ENCODE results near the gene UNC45A.
"Not testable (repeated sequence)": the region's sequence is repeated elsewhere in the genome, so short reads cannot be mapped to it uniquely, and the experiment has no call there.

The UNC45A gene, protein sequence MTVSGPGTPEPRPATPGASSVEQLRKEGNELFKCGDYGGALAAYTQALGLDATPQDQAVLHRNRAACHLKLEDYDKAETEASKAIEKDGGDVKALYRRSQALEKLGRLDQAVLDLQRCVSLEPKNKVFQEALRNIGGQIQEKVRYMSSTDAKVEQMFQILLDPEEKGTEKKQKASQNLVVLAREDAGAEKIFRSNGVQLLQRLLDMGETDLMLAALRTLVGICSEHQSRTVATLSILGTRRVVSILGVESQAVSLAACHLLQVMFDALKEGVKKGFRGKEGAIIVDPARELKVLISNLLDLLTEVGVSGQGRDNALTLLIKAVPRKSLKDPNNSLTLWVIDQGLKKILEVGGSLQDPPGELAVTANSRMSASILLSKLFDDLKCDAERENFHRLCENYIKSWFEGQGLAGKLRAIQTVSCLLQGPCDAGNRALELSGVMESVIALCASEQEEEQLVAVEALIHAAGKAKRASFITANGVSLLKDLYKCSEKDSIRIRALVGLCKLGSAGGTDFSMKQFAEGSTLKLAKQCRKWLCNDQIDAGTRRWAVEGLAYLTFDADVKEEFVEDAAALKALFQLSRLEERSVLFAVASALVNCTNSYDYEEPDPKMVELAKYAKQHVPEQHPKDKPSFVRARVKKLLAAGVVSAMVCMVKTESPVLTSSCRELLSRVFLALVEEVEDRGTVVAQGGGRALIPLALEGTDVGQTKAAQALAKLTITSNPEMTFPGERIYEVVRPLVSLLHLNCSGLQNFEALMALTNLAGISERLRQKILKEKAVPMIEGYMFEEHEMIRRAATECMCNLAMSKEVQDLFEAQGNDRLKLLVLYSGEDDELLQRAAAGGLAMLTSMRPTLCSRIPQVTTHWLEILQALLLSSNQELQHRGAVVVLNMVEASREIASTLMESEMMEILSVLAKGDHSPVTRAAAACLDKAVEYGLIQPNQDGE

GRCh38 chr15:90934949-90935751 lies at the start of gene UNC45A:
UNC45A (plus strand) TSS chr15:90935285; CDS start chr15:90935325, 40 bp downstream.
- peak; percentile 89 to 97 (median 93) for DNase-seq (ENCODE audit: low read depth in 3 of 3, low spot score in 1 of 3)

DNA sequence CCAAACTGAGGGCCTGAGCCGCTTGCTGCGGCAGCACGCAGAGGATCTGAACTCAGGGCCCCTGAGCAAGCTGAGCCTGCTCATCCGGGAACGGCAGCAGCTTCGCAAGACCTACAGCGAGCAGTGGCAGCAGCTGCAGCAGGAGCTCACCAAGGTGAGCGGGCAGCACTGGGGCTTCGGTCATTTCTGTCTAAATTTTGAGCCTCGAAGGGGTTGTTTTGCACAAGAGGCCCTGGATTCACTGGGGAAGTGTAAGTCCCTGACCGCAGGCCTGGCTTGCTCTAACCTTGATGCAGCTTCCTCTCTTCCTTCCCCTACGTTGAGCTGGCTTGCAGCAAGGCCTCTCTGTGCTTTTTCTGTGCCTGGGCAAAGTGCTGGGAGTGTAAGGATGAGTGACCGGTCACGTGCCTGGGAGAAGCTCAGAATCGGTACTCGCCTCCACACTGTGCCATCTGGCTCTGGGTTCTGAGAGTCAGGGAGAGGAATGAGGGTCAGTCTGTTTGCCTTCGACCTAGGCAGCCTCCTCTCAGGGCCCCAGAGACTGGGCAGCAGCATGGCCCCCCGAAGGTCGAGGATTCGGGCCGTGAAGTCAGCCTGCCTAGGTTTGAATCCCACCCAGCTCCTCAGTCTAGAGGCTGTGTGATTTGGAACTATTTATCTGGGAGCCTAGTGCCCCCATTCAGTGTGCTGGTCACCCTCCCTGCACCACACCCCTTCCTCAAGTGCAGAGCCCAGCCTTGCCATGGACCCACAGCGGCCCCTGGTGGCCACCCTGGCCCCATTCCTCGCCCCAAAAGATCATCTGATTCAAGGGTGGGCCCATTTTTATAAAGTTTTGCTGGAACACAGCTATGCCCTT lies 49.4 kb upstream of the UNC45A start:
- peak; percentile 47 to 86 (median 66) for DNase-seq (ENCODE audit: low read depth in 3 of 3, low spot score in 1 of 3)

DNA sequence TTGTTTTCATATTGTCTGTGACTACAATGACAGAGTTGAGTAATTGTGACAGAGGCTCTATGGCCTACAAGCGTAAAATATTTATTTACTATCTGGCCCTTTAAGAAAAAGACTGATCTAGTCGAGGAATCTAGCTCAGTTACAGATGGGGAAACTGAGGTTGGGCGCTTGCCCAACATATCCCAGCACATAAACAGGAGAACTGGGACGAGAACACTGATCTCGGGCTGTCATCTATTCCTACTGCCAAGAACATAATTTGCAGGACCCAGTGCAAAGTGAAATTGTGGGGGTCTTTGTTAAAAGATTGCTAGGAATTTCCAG lies 48.8 kb upstream of the UNC45A start:
- no peak for DNase-seq (ENCODE audit: low read depth in 3 of 3, low spot score in 1 of 3)

DNA sequence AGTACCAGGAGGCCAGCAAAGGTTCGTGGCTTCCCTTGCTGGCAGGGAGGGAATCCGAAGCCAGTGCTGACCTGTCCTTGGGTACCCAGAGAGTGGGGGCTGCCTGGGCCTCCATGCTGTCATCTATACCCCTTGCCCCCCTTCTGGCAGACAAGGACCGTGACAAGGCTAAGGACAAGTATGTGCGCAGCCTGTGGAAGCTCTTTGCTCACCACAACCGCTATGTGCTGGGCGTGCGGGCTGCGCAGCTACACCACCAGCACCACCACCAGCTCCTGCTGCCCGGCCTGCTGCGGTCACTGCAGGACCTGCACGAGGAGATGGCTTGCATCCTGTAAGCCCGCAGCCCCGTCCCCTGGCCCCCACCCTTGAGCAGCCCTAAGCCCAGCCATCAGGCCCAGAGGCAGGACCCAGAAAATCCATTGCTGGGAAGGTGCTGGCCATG lies 48.0 kb upstream of the UNC45A start:
- no peak for DNase-seq (ENCODE audit: low read depth in 3 of 3, low spot score in 1 of 3)

- no peak for DNase-seq (ENCODE audit: low read depth in 3 of 3, low spot score in 1 of 3)
Measured at GRCh38 chr15:90889313-90889730, 45.8 kb upstream of the UNC45A start.

DNA sequence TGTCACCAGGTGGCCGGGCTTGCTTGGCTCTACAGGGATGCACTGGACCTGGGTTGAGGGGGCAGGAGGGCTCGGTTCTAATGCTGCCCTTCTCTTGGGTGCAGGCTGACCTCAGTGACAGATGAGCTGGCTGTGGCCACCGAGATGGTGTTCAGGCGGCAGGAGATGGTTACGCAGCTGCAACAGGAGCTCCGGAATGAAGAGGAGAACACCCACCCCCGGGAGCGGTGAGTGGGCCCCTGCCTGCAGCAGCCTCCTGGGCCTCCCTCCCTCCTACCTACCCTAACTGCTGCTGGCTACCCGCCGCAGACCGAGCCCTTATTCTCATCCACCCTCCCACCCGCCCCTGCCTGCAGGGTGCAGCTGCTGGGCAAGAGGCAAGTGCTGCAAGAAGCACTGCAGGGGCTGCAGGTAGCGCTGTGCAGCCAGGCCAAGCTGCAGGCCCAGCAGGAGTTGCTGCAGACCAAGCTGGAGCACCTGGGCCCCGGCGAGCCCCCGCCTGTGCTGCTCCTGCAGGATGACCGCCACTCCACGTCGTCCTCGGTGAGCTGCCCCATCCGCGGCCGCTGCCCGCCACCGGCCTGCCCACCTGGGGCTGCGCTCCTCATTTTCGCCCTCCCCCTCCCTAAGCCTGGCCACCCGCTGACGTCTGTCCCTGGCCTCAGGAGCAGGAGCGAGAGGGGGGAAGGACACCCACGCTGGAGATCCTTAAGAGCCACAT lies 45.2 kb upstream of the UNC45A start:
- no peak for DNase-seq (ENCODE audit: low read depth in 3 of 3, low spot score in 1 of 3)

- DNase-seq (ENCODE audit: low read depth in 3 of 3, low spot score in 1 of 3) = no peak
Measured at GRCh38 chr15:90890839-90891238, 44.2 kb upstream of the UNC45A start.

DNA sequence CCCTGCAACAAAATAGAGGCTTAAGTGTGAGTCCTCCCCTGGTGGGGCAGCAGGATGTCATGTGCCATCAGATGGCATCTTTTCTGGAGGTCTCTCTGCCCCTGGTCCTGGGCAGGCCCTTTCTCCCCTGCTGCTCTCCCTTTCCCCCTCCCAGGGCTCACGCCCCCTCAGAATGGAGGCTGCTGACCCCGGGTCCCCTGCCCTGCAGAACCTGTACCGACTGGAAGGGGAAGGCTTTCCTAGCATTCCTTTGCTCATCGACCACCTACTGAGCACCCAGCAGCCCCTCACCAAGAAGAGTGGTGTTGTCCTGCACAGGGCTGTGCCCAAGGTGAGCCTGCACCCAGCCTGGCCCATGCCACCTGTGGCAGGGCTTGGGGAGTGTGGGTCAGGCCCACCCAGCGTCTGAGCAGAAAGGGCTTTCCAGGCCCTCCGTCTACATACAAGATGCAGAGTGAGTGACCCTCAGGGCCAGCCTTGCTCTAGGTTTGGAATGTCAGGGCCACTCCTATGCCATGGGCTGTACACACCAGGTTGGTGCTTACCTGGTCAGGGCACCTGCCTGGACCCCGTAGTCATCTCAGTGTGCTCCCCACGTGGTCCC lies 43.6 kb upstream of the UNC45A start:
- DNase-seq (ENCODE audit: low read depth in 3 of 3, low spot score in 1 of 3) = no peak

GRCh38 chr15:90892023-90892422 lies 43.1 kb upstream of the UNC45A start:
- no peak for DNase-seq (ENCODE audit: low read depth in 3 of 3, low spot score in 1 of 3)

DNA sequence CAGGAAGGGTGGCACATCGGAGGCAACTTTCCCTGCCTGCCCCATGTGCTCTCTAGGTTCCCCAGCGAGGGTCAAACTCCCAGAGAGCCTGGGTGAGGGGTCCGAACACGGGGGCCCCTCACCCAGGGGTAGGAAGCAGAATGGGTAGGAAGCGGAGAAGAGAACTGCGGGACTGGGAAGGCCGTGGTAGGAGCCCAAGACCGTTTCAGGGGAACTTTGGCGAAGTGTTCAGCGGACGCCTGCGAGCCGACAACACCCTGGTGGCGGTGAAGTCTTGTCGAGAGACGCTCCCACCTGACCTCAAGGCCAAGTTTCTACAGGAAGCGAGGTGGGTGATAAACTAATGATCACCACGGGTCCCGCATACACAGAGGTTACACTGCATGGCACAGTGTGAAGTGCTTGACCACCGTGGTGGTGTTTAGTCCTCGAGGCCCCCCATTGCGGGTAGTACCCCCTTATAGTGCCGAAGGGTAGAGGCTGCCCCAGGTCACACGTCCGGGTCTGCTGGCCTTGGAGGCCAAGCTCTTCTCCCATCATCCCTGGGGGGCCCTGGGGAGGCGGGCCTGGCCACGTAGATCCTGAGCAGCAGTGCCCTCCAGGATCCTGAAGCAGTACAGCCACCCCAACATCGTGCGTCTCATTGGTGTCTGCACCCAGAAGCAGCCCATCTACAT lies 42.4 kb upstream of the UNC45A start:
- no peak for DNase-seq (ENCODE audit: low read depth in 3 of 3, low spot score in 1 of 3)

DNA sequence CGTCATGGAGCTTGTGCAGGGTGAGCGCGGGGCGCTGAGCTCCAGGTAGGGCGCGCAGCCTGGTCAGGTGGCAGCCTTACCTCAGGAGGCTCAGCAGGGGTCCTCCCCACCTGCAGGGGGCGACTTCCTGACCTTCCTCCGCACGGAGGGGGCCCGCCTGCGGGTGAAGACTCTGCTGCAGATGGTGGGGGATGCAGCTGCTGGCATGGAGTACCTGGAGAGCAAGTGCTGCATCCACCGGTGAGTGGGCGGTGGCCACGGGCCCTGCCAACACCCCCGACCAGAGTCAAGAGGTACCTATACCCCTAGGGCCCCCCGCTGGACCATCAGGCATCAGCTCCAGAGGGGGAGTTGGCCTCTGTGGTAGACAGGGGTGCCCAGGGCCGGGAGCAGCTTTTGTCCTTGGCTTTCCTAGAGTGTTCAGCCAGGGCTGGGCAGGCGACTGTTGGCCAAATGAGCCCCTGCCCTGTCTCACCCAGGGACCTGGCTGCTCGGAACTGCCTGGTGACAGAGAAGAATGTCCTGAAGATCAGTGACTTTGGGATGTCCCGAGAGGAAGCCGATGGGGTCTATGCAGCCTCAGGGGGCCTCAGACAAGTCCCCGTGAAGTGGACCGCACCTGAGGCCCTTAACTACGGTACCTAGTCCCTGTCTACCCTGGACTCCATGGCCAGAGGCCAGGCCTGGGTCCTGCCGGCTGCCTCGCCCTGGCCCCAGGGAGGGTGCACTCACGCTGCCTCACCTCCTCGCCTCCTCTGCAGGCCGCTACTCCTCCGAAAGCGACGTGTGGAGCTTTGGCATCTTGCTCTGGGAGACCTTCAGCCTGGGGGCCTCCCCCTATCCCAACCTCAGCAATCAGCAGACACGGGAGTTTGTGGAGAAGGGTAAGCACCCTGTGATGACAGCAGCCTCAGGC lies 41.7 kb upstream of the UNC45A start:
- no peak for DNase-seq (ENCODE audit: low read depth in 3 of 3, low spot score in 1 of 3)

GRCh38 chr15:90895571-90896117 lies 39.4 kb upstream of the UNC45A start:
- DNase-seq (ENCODE audit: low read depth in 3 of 3, low spot score in 1 of 3) = no peak

GRCh38 chr15:90897131-90897655 lies 37.9 kb upstream of the UNC45A start:
- DNase-seq (ENCODE audit: low read depth in 3 of 3, low spot score in 1 of 3) = not testable (repeated sequence)

DNA sequence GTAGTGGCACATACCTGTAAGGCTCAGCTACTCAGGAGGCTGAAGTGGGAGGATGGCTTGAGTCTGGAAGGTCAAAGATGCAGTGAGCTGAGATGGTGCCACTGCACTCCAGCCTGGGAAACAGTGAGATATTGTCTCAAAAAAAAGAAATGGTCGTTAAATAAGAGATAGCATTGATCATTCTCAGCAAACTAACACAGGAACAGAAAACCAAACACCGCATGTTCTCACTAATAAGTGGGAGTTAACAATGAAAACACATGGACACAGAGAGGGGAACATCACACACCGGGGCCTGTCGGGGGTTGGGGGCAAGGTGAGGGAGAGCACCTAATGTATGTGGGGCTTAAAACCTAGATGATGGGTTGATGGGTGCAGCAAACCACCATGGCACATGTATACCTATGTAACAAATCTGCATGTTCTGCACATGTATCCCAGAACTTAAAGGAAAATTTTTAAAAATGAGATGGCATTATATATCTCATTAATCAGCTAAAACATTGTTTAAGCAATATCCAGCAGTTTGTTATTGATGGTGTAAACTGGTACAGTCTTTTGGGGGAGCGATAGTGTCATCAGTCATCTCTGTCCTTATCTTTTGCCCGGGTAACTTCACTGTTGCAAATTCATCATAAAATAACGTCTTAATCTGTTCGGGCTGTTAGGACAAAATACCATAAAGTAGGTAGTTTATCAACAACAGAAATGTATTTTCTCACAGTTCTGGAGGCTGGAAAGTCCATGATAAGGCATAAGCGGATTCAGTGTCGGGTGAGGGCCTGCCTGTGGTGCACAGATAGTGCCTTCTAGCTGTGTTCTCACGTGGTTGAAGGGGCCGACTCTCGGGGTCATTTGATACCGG lies 33.7 kb upstream of the UNC45A start:
- no peak for DNase-seq (ENCODE audit: low read depth in 3 of 3, low spot score in 1 of 3)

GRCh38 chr15:90902040-90902839 lies 32.8 kb upstream of the UNC45A start:
- peak; percentile 28 to 52 (median 34) for DNase-seq (ENCODE audit: low read depth in 3 of 3, low spot score in 1 of 3)

All from stimulated activated CD4-positive, alpha-beta T cell treated with anti-CD3 and anti-CD28 coated beads, TNF-alpha, amount 100 ng/mL, for 1 hour (primary cell).